Endothelial cell of umbilical vein (primary cell): ENCODE results near the gene SFMBT1. TPM values are rescaled to one million over a fixed set of nuclear protein-coding genes. Genes with fewer than 3 reads are reported as not detected.

Source experiments
- BruUV-seq: library from RNA; stranded (reverse); fragments of 400-500 nt; replicated peaks from 2 replicates; lab custom pipeline; 2021; lab: Mats Ljungman, UMichigan
- CTCF ChIA-PET: fragments of 300-600, 350-600 bp; sonication (Branson Sonifier 250); formaldehyde crosslinking; loops from one replicate; lab custom pipeline; 2021; ENCODE audit warnings: antibody characterized with exemption, inconsistent platforms; lab: Charles Lee
- POLR2A ChIA-PET: fragments of 300-600, 350-600 bp; sonication (Branson Sonifier 250); formaldehyde crosslinking; loops from one replicate; lab custom pipeline; 2021; ENCODE audit warnings: antibody characterized with exemption, inconsistent platforms; lab: Charles Lee
- DNase-seq: peaks from one replicate; pipeline ENCODE4 v3.0.0-alpha.2; 2011; ENCODE audit warnings: low read depth, low spot score
- FAIRE-seq: peaks from 2 replicates; lab custom pipeline; 2011; peaks lifted over from hg19 to GRCh38; lab: Jason Lieb, UNC
- H2AFZ ChIP-seq: 2 replicates; pipeline ENCODE4 v1.6.0; 2012; ENCODE audit warnings: low read depth, low read length, control low read depth, inconsistent platforms
- H3K27ac ChIP-seq: 2 replicates; pipeline ENCODE4 v1.5.1; 2011; ENCODE audit warnings: low read depth, mild to moderate bottlenecking, control low read depth, low read length, moderate library complexity; ENCODE audit not compliant: insufficient read depth
- H3K27me3 ChIP-seq, 2 experiments: 2 replicates each; pipeline versions ENCODE4 v1.6.0 to v1.6.1; 2011; ENCODE audit warnings: low read length in 2 of 2, mixed read lengths in 1 of 2; ENCODE audit not compliant: control insufficient read depth in 2 of 2, insufficient read depth in 2 of 2
- H3K36me3 ChIP-seq, 2 experiments: 2 replicates in 1 of 2; 3 replicates in 1 of 2; pipeline ENCODE4 v1.5.1; 2011; ENCODE audit warnings: low read length in 2 of 2, mild to moderate bottlenecking in 1 of 2, moderate library complexity in 1 of 2; ENCODE audit not compliant: control insufficient read depth in 2 of 2, insufficient read depth in 2 of 2; ENCODE audit errors: extremely low read depth in 1 of 2
- H3K4me1 ChIP-seq: 3 replicates; pipeline ENCODE4 v1.5.1; 2011; ENCODE audit warnings: mild to moderate bottlenecking, low read length; ENCODE audit not compliant: control insufficient read depth, insufficient read depth; ENCODE audit errors: extremely low read depth
- H3K4me2 ChIP-seq: 2 replicates; pipeline ENCODE4 v1.6.1; 2011; ENCODE audit warnings: low read length, control low read depth, mixed read lengths; ENCODE audit not compliant: insufficient read depth
- H3K4me3 ChIP-seq, 3 experiments: fragments of 200-600 bp in 1 of 3; sonication (generic), shearing (Covaris generic) in 1 of 3; replicated peaks in 1 of 3; 2 replicates each; pipeline ENCODE4 v1.5.1; 2011 to 2016; ENCODE audit warnings: control low read depth in 3 of 3, low read length in 3 of 3, mild to moderate bottlenecking in 2 of 3, inconsistent platforms in 1 of 3, low read depth in 1 of 3, moderate library complexity in 1 of 3; ENCODE audit not compliant: insufficient read depth in 1 of 3
- H3K79me2 ChIP-seq: 2 replicates; pipeline ENCODE4 v1.6.0; 2012; ENCODE audit warnings: low read length, inconsistent platforms; ENCODE audit not compliant: control insufficient read depth, insufficient read depth
- H3K9ac ChIP-seq: replicated peaks from 2 replicates; pipeline ENCODE3; 2011; ENCODE audit warnings: low read length, control low read depth; ENCODE audit not compliant: insufficient read depth; ENCODE audit errors: extremely low read depth
- H3K9me1 ChIP-seq: replicated peaks from 3 replicates; pipeline ENCODE4 v1.6.0; 2011; ENCODE audit warnings: mild to moderate bottlenecking, low read length; ENCODE audit not compliant: control insufficient read depth, insufficient read depth; ENCODE audit errors: extremely low read depth
- H3K9me3 ChIP-seq: replicated peaks from 2 replicates; pipeline ENCODE4 v1.5.1; 2012; ENCODE audit warnings: low read length, inconsistent platforms; ENCODE audit not compliant: control insufficient read depth, insufficient read depth
- H4K20me1 ChIP-seq: replicated peaks from 2 replicates; pipeline ENCODE3; 2011; ENCODE audit warnings: mild to moderate bottlenecking, low read length; ENCODE audit not compliant: control insufficient read depth, insufficient read depth; ENCODE audit errors: extremely low read depth
- GATA2 ChIP-seq: IDR thresholded peaks from 2 replicates; pipeline ENCODE4 v1.7.0; 2011; ENCODE audit warnings: low read depth, mild to moderate bottlenecking, moderate library complexity, mixed read lengths, low read length; ENCODE audit not compliant: insufficient read length, insufficient read depth
- JUN ChIP-seq: IDR thresholded peaks from 2 replicates; pipeline ENCODE4 v1.6.1; 2011; ENCODE audit warnings: borderline replicate concordance, low read depth; ENCODE audit not compliant: insufficient read length, insufficient read depth
- MYC ChIP-seq: IDR thresholded peaks from one replicate; pipeline ENCODE4 v1.6.1; 2011; ENCODE audit warnings: mild to moderate bottlenecking, low read depth, low read length
- POLR2A ChIP-seq: IDR thresholded peaks from 2 replicates; pipeline ENCODE4 v1.6.1; 2012; ENCODE audit warnings: low read depth, mild to moderate bottlenecking, control low read depth, low read length
- POLR2AphosphoS5 ChIP-seq: IDR thresholded peaks from 2 replicates; pipeline ENCODE4 v1.6.1; 2012; ENCODE audit warnings: low read depth, mild to moderate bottlenecking, control low read depth, low read length, moderate library complexity; ENCODE audit not compliant: insufficient read depth
- dilution Hi-C: fragments of 300-500 bp; cut with MboI; formaldehyde crosslinking; loops from one replicate; pipeline ENCODE4 v1.15.0; 2019; ENCODE audit warnings: low sequenced_read_pairs; ENCODE audit not compliant: extremely low pct_ligation_motif_present
- intact Hi-C: fragments of 100-400 bp; cut with micrococcal nuclease; formaldehyde crosslinking; loops from one replicate; pipeline ENCODE4 v1.10.0; 2022
- polyA plus RNA-seq, 4 experiments: library from polyadenylated mRNA; depleted of rRNA in 3 of 4; stranded (reverse) in 3 of 4; unstranded in 1 of 4; fragments of >200 nt; gene quantifications; 2 replicates each; pipeline versions ENCODE4 v1.2.1 to v1.2.3, GENCODE V29; 2011 to 2012; ENCODE audit warnings: missing spikeins in 1 of 4
- total RNA-seq: library from RNA; stranded (reverse); gene quantifications from 2 replicates; pipeline ENCODE4 v1.2.3, GENCODE V29; 2021
- TF ChIP-seq, protein P1 (sequence below): IDR thresholded peaks from 2 replicates; pipeline ENCODE4 v1.6.1; 2011; ENCODE audit not compliant: insufficient read depth, insufficient read length
- TF ChIP-seq, protein P2 (sequence below), 2 donors: IDR thresholded peaks; 1 replicate in 1 of 2; 2 replicates in 1 of 2; pipeline ENCODE4 v1.5.1; 2011; ENCODE audit warnings: low read length in 2 of 2, mild to moderate bottlenecking in 2 of 2, moderate library complexity in 2 of 2, control low read depth in 1 of 2, inconsistent platforms in 1 of 2, low read depth in 1 of 2; ENCODE audit not compliant: insufficient read depth in 1 of 2; ENCODE audit errors: extremely low read depth in 1 of 2

Gene SFMBT1
- total and polyA plus RNA-seq, 2 donors (not counting 3 experiments of a cell fraction or from before 2014, with no cell fraction given), result 1.8 to 6.0 TPM

DNA sequence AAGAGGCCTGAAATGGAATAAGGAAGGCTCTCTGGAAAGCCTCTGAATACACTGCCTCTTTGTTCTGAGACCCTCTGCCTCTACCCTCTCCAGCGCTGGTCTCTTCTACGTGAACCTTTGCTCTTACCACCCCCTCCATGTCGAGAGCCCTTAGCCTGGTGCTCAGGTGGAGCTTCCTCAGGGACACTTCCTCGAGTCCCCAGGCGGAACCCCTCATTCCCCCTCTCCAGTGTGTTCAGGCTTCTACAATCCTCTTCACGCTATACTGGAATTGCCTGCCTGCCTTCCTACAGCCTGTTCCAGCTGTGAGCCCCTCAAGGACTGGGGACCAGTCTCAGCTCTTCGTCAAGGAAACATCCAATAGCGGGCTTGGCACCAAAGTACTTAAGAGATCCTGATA lies 156.0 kb downstream of the SFMBT1 start:
- peaks cover 3% of the 10 kb centered on the region for H3K4me1 ChIP-seq
- TF ChIP-seq, protein P1, sequence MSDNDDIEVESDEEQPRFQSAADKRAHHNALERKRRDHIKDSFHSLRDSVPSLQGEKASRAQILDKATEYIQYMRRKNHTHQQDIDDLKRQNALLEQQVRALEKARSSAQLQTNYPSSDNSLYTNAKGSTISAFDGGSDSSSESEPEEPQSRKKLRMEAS, result no peak
- TF ChIP-seq MYC (no peak), GATA2 (no peak), JUN (no peak), POLR2AphosphoS5 (no peak)
- TF ChIP-seq, protein P2, sequence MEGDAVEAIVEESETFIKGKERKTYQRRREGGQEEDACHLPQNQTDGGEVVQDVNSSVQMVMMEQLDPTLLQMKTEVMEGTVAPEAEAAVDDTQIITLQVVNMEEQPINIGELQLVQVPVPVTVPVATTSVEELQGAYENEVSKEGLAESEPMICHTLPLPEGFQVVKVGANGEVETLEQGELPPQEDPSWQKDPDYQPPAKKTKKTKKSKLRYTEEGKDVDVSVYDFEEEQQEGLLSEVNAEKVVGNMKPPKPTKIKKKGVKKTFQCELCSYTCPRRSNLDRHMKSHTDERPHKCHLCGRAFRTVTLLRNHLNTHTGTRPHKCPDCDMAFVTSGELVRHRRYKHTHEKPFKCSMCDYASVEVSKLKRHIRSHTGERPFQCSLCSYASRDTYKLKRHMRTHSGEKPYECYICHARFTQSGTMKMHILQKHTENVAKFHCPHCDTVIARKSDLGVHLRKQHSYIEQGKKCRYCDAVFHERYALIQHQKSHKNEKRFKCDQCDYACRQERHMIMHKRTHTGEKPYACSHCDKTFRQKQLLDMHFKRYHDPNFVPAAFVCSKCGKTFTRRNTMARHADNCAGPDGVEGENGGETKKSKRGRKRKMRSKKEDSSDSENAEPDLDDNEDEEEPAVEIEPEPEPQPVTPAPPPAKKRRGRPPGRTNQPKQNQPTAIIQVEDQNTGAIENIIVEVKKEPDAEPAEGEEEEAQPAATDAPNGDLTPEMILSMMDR (IDR thresholded peaks at IDR 0.05; ENCODE audit: extremely low read depth in 1 of 2, insufficient read depth in 1 of 2, low read depth in 1 of 2, low read length in 2 of 2), result no peak
- ChIA-PET POLR2A (no interaction called here), CTCF (no interaction called here)
- no peaks in the 10 kb centered on the region for H3K9me3 ChIP-seq
- no peak overlapping the region for H2AFZ ChIP-seq
- peaks cover 0 to 1% of the 10 kb centered on the region in 2 experiments for H3K36me3 ChIP-seq
- H3K4me3 ChIP-seq, result no peak overlapping the region
- no peak overlapping the region for H3K4me2 ChIP-seq
- H3K27me3 ChIP-seq, result no peaks in the 10 kb centered on the region
- FAIRE-seq, result no peak
- H3K9ac ChIP-seq, result no peak overlapping the region
- no peaks in the 10 kb centered on the region for H3K79me2 ChIP-seq
- BruUV-seq, result no TSS peak
- no peak overlapping the region for H3K27ac ChIP-seq
- H4K20me1 ChIP-seq, result no peaks in the 10 kb centered on the region
- dilution Hi-C loops (no loop called here), intact Hi-C loops (no loop called here)
- DNase-seq, result no peak
- no peaks in the 10 kb centered on the region for H3K9me1 ChIP-seq

DNA sequence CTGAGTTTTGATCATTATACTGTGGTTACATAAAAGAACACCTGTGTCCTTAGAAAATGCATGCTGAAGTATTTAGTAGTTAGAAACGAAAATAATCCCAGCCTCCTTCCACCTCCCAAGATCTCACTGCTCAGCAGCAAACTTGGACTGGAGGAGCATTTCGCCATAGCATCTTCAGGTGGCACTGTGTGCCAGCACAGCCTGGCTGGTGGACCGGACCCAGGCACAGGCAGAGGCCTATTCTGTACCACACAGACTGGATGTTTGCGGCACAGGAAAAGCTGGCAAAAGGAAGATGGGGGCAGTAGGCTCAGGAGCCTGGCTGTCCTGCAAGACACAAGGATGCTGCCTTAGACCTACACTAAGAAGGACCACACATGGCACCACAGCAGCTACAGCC lies 158.7 kb downstream of the SFMBT1 start:
- H2AFZ ChIP-seq, result no peak overlapping the region
- H3K27me3 ChIP-seq, result no peaks in the 10 kb centered on the region
- H3K9me3 ChIP-seq, result no peaks in the 10 kb centered on the region
- peaks cover 0 to 1% of the 10 kb centered on the region in 2 experiments for H3K36me3 ChIP-seq
- no peaks in the 10 kb centered on the region for H3K79me2 ChIP-seq
- no peaks in the 10 kb centered on the region for H4K20me1 ChIP-seq
- H3K9me1 ChIP-seq, result no peaks in the 10 kb centered on the region
- peaks cover 3% of the 10 kb centered on the region for H3K4me1 ChIP-seq
- H3K27ac ChIP-seq, result no peak overlapping the region
- intact Hi-C loops, result no loop called here
- FAIRE-seq (no peak), DNase-seq (no peak)
- no peak overlapping the region for H3K4me2 ChIP-seq
- ChIA-PET POLR2A (no interaction called here), CTCF (no interaction called here)
- TF ChIP-seq GATA2 (no peak), JUN (no peak), MYC (no peak), POLR2A (no peak)
- TF ChIP-seq, protein P1, result no peak
- TF ChIP-seq, protein P2 (IDR thresholded peaks at IDR 0.05; ENCODE audit: extremely low read depth in 1 of 2, insufficient read depth in 1 of 2, low read depth in 1 of 2, low read length in 2 of 2), result no peak
- no peak overlapping the region for H3K4me3 ChIP-seq
- BruUV-seq, result no TSS peak
- H3K9ac ChIP-seq, result no peak overlapping the region
- dilution Hi-C loops, result no loop called here
